K562 (cell line): ENCODE measurements around the gene ZNF148. TPM values are rescaled to one million over a fixed set of nuclear protein-coding genes. Genes with fewer than 3 reads are reported as not detected.

Experiments used
- ATAC-seq: fragments of 200-7000 bp; cut with Tn5 transposase; 3 replicates; pipeline ENCODE4 v1.9.1; 2020; ENCODE audit warnings: moderate library complexity
- BruUV-seq: library from RNA; stranded (reverse); fragments of 400-500 nt; replicated peaks from 2 replicates; lab custom pipeline; 2021; lab: Mats Ljungman, UMichigan
- CTCF ChIA-PET: fragments of 300-600 bp; formaldehyde crosslinking; extraction: SDS; loops from one replicate; lab custom pipeline; 2021; ENCODE audit warnings: low intra/inter-chr PET ratio; lab: Yijun Ruan, JAX
- POLR2A ChIA-PET: fragments of 300-600, 350-650 bp; sonication (Branson Sonifier 250); formaldehyde crosslinking; extraction: SDS; loops from one replicate; lab custom pipeline; 2021; ENCODE audit warnings: antibody characterized with exemption, inconsistent platforms; lab: Yijun Ruan, JAX
- DNase-seq, 4 experiments: peaks; one replicate each; pipeline versions ENCODE4 v3.0.0 to v3.0.0-alpha.2; 2011 to 2018; ENCODE audit warnings: low spot score in 3 of 4, mixed read lengths in 3 of 4; ENCODE audit errors: extremely low read depth in 1 of 4
- FAIRE-seq: peaks from 2 replicates; lab custom pipeline; 2011; peaks lifted over from hg19 to GRCh38; lab: Jason Lieb, UNC
- H2AFZ ChIP-seq: 2 replicates; pipeline ENCODE4 v1.6.0; 2011; ENCODE audit warnings: low read depth, low read length, control low read depth, inconsistent platforms
- H3K27ac ChIP-seq: fragments of 200-600 bp; 3 replicates; pipeline ENCODE4 v1.8.0; 2011; ENCODE audit warnings: low read depth, mild to moderate bottlenecking, control low read depth, inconsistent platforms, low read length, moderate library complexity, mixed read lengths; ENCODE audit errors: extremely low read depth
- H3K27me3 ChIP-seq, 2 experiments: fragments of 300-600 bp in 1 of 2; 2 replicates in 1 of 2; 3 replicates in 1 of 2; pipeline versions ENCODE4 v1.6.0 to v1.8.0; 2011; ENCODE audit warnings: inconsistent platforms in 2 of 2, low read length in 2 of 2, mild to moderate bottlenecking in 1 of 2, mixed read lengths in 1 of 2, moderate library complexity in 1 of 2; ENCODE audit not compliant: control insufficient read depth in 2 of 2, insufficient read depth in 2 of 2
- H3K36me3 ChIP-seq: fragments of 300-600 bp; 3 replicates; pipeline ENCODE4 v1.8.0; 2011; ENCODE audit warnings: mild to moderate bottlenecking, low read length, inconsistent platforms; ENCODE audit not compliant: control insufficient read depth, insufficient read depth
- H3K4me1 ChIP-seq, 2 experiments: fragments of 200-600 bp in 1 of 2; replicated peaks in 1 of 2; 2 replicates in 1 of 2; 3 replicates in 1 of 2; pipeline versions ENCODE4 v1.5.1 to v1.8.0; 2011; ENCODE audit warnings: inconsistent platforms in 2 of 2, low read length in 2 of 2, mild to moderate bottlenecking in 1 of 2, mixed read lengths in 1 of 2, moderate library complexity in 1 of 2; ENCODE audit not compliant: control insufficient read depth in 2 of 2, insufficient read depth in 2 of 2
- H3K4me2 ChIP-seq: 2 replicates; pipeline ENCODE4 v1.6.1; 2011; ENCODE audit warnings: low read length, control low read depth, inconsistent platforms, mixed read lengths; ENCODE audit not compliant: insufficient read depth
- H3K4me3 ChIP-seq: fragments of 200-600 bp; sonication (generic), shearing (Covaris generic); 2 replicates; pipeline ENCODE4 v1.5.1; 2016; ENCODE audit warnings: control low read depth, inconsistent platforms
- H3K79me2 ChIP-seq: fragments of 200-600 bp; 3 replicates; pipeline ENCODE4 v1.8.0; 2011; ENCODE audit warnings: low read length, inconsistent platforms; ENCODE audit not compliant: control insufficient read depth, insufficient read depth
- H3K9ac ChIP-seq, 2 experiments: 2 replicates each; pipeline versions ENCODE4 v1.6.0 to v1.6.1; 2011; ENCODE audit warnings: low read depth in 2 of 2, low read length in 2 of 2, control low read depth in 1 of 2, inconsistent platforms in 1 of 2, mild to moderate bottlenecking in 1 of 2, mixed read lengths in 1 of 2; ENCODE audit not compliant: insufficient read depth in 1 of 2
- H3K9me1 ChIP-seq: one replicate; pipeline ENCODE4 v1.6.0; 2011; ENCODE audit warnings: inconsistent platforms, mild to moderate bottlenecking, low read length, moderate library complexity; ENCODE audit not compliant: control insufficient read depth, insufficient read depth
- H3K9me3 ChIP-seq: replicated peaks from 2 replicates; pipeline ENCODE4 v1.5.1; 2011; ENCODE audit warnings: low read depth, low read length, inconsistent platforms; ENCODE audit not compliant: control insufficient read depth, insufficient read depth
- H4K20me1 ChIP-seq: replicated peaks from 2 replicates; pipeline ENCODE4 v1.6.1; 2011; ENCODE audit warnings: low read length, inconsistent platforms, mixed read lengths; ENCODE audit not compliant: control insufficient read depth, insufficient read depth
- ARID2 ChIP-seq: fragments of 450-650 bp; IDR thresholded peaks from 2 replicates; pipeline ENCODE4 v1.6.1; 2017; ENCODE audit warnings: antibody characterized with exemption, mild to moderate bottlenecking
- FOXP4 ChIP-seq: sonication (generic); formaldehyde crosslinking; IDR thresholded peaks from 2 replicates; pipeline ENCODE4 v1.8.0; 2022; ENCODE audit warnings: mild to moderate bottlenecking, missing genetic modification reagents, borderline replicate concordance
- ILK ChIP-seq: fragments of 450-650 bp; IDR thresholded peaks from 2 replicates; pipeline ENCODE4 v1.6.1; 2016; ENCODE audit warnings: missing genetic modification characterization, low read depth, mild to moderate bottlenecking, missing compliant biosample characterization, moderate library complexity, borderline replicate concordance
- NCOA2 ChIP-seq, 2 experiments: fragments of 450-650 bp; IDR thresholded peaks; 2 replicates each; pipeline ENCODE4 v1.6.1; 2018; ENCODE audit warnings: mild to moderate bottlenecking in 2 of 2, moderate library complexity in 1 of 2; ENCODE audit not compliant: partially characterized antibody in 2 of 2
- SRSF7 ChIP-seq: fragments of 200-400 bp; formaldehyde crosslinking; optimal IDR thresholded peaks from 2 replicates; pipeline ENCODE3; 2017; ENCODE audit warnings: mild to moderate bottlenecking, low read depth, low read length
- ZBED1 ChIP-seq: IDR thresholded peaks from 2 replicates; pipeline ENCODE4 v1.6.1; 2014
- ZFP91 ChIP-seq: sonication (generic); formaldehyde crosslinking; IDR thresholded peaks from 2 replicates; pipeline ENCODE4 v1.8.0; 2022; ENCODE audit warnings: mild to moderate bottlenecking, missing genetic modification reagents
- ZNF134 ChIP-seq: fragments of 250-450 bp; sonication (Bioruptor Pico); conservative IDR thresholded peaks from 2 replicates; pipeline ENCODE4 v1.4.0; 2020
- ZNF3 ChIP-seq: fragments of 250-450 bp; sonication (Bioruptor Pico); IDR thresholded peaks from 2 replicates; pipeline ENCODE4 v1.5.0; 2021; ENCODE audit warnings: mild to moderate bottlenecking, moderate library complexity
- ZNF324 ChIP-seq: fragments of 250-450 bp; sonication (Bioruptor Pico); IDR thresholded peaks from 2 replicates; pipeline ENCODE4 v1.4.0; 2020; ENCODE audit warnings: mild to moderate bottlenecking
- ZNF431 ChIP-seq: sonication (generic); formaldehyde crosslinking; IDR thresholded peaks from 2 replicates; pipeline ENCODE4 v1.8.0; 2022; ENCODE audit warnings: mild to moderate bottlenecking, missing genetic modification reagents
- WGBS: fragments of 100-300 bp; shearing (Covaris generic); methylation state at CpG from one replicate; pipeline ENCODE4 v1.1.6; 2016; ENCODE audit warnings: low coverage, mixed read lengths; ENCODE audit not compliant: insufficient coverage; ENCODE audit errors: missing lambda C conversion rate; 5-methylcytosine and 5-hydroxymethylcytosine counted together
- in situ Hi-C: fragments of 300-500 bp; cut with MboI; formaldehyde crosslinking; loops from 4 replicates; pipeline ENCODE4 v1.15.0; 2018; ENCODE audit warnings: inconsistent platforms, mixed read lengths
- intact Hi-C: fragments of 100-400 bp; cut with micrococcal nuclease; formaldehyde crosslinking; loops from 2 replicates; pipeline ENCODE4 v1.14.2; 2022
- polyA plus RNA-seq, 8 experiments: library from polyadenylated mRNA; depleted of rRNA in 4 of 8; stranded (reverse) in 5 of 8; unstranded in 3 of 8; fragments of >200 nt; fragmentation: Nextera tagmentation in 2 of 8; fragmentation: Illumina TruSeq in 1 of 8; extraction: Ambion mirVana in 2 of 8; extraction: Trizol in 1 of 8; gene quantifications; 2 replicates each; pipeline versions ENCODE4 v1.2.1 to v1.2.3, GENCODE V29; 2011 to 2014; ENCODE audit warnings: inconsistent platforms in 1 of 8, missing spikeins in 1 of 8
- total RNA-seq, 7 experiments: library from RNA; depleted of rRNA in 6 of 7; stranded (reverse); fragments of >200 nt in 6 of 7; fragmentation: Illumina TruSeq in 2 of 7; extraction: Trizol in 2 of 7; gene quantifications; 2 replicates each; pipeline versions ENCODE4 v1.2.1 to v1.2.3, GENCODE V29; 2011 to 2021; ENCODE audit warnings: low replicate concordance in 1 of 7
- TF ChIP-seq, protein P1 (sequence below): fragments of 450-650 bp; IDR thresholded peaks from 2 replicates; pipeline ENCODE4 v1.7.1; 2018; ENCODE audit warnings: mild to moderate bottlenecking, low read depth; ENCODE audit not compliant: partially characterized antibody
- TF ChIP-seq, protein P2 (sequence below): fragments of 200-800 bp; sonication (Bioruptor generic); IDR thresholded peaks from 2 replicates; pipeline ENCODE4 v1.6.1; 2017; ENCODE audit warnings: missing genetic modification characterization, missing compliant biosample characterization

The ZNF148 gene
- total and polyA plus RNA-seq, 9 of the 15 experiments (the other 6 are each of a cell fraction or from before 2014, with no cell fraction given), result 2.7 to 15.1 (median 8.3) TPM

DNA sequence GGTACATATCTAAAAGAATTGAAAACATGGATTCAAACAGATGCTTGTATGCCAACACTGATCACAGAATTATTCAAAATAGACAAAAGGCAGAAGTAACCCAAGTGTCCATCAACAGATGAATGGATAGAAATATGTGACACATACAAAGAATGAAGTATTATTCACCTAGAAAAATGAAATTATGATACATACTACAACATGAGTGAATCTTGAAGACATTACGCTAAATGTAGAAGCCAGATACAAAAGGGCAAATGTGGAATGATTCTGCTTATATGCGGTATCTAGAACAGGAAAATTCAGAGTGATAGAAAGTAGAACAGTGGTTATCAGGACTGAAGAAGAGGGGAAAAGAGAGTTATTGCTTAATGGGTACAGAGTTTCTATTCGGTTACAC, 136.4 kb downstream of the ZNF148 start (continued):
- TF ChIP-seq ZNF134 (CRISPR knock-in tag) (no peak), SRSF7 (no peak), ZNF324 (CRISPR knock-in tag) (no peak)
- TF ChIP-seq, protein P1, sequence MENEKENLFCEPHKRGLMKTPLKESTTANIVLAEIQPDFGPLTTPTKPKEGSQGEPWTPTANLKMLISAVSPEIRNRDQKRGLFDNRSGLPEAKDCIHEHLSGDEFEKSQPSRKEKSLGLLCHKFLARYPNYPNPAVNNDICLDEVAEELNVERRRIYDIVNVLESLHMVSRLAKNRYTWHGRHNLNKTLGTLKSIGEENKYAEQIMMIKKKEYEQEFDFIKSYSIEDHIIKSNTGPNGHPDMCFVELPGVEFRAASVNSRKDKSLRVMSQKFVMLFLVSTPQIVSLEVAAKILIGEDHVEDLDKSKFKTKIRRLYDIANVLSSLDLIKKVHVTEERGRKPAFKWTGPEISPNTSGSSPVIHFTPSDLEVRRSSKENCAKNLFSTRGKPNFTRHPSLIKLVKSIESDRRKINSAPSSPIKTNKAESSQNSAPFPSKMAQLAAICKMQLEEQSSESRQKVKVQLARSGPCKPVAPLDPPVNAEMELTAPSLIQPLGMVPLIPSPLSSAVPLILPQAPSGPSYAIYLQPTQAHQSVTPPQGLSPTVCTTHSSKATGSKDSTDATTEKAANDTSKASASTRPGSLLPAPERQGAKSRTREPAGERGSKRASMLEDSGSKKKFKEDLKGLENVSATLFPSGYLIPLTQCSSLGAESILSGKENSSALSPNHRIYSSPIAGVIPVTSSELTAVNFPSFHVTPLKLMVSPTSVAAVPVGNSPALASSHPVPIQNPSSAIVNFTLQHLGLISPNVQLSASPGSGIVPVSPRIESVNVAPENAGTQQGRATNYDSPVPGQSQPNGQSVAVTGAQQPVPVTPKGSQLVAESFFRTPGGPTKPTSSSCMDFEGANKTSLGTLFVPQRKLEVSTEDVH, result no peak

- ChIA-PET POLR2A (no interaction called here), CTCF (no interaction called here)
- Histone ChIP-seq H3K36me3 (peaks cover 17% of the 10 kb centered on the region; the same call in 2 of the 3 replicates), H3K4me3 (no peak overlapping the region), H3K27me3 (no peaks in the 10 kb centered on the region), H3K27ac (no peak overlapping the region), H3K9me3 (no peaks in the 10 kb centered on the region), H3K79me2 (no peaks in the 10 kb centered on the region), H4K20me1 (no peaks in the 10 kb centered on the region), H3K9ac (no peak overlapping the region), H3K9me1 (no peaks in the 10 kb centered on the region), H2AFZ (no peak overlapping the region), H3K4me1 (no peaks in the 10 kb centered on the region; a peak in 1 of 5 replicates), H3K4me2 (no peak overlapping the region)
- WGBS, result 98% methylated on average over 6 of the region's 6 CpGs
- ATAC-seq (no peak), DNase-seq (no peak), FAIRE-seq (no peak)
- in situ Hi-C loops (no loop called here), intact Hi-C loops (no loop called here)
- no TSS peak for BruUV-seq
- no peak for TF ChIP-seq ZNF431 (CRISPR knock-in tag)
- TF ChIP-seq ARID2, result no peak
- TF ChIP-seq NCOA2 (IDR thresholded peaks at IDR 0.05; ENCODE audit: partially characterized antibody in 2 of 2), result no peak
- no peak for TF ChIP-seq ZBED1
- TF ChIP-seq, protein P2, sequence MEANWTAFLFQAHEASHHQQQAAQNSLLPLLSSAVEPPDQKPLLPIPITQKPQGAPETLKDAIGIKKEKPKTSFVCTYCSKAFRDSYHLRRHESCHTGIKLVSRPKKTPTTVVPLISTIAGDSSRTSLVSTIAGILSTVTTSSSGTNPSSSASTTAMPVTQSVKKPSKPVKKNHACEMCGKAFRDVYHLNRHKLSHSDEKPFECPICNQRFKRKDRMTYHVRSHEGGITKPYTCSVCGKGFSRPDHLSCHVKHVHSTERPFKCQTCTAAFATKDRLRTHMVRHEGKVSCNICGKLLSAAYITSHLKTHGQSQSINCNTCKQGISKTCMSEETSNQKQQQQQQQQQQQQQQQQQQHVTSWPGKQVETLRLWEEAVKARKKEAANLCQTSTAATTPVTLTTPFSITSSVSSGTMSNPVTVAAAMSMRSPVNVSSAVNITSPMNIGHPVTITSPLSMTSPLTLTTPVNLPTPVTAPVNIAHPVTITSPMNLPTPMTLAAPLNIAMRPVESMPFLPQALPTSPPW (CRISPR knock-in tag), result no peak
- TF ChIP-seq ILK (tag), result no peak
- TF ChIP-seq ZNF3 (CRISPR knock-in tag), result no peak
- TF ChIP-seq FOXP4 (CRISPR knock-in tag), result no peak
- no peak for TF ChIP-seq ZFP91 (CRISPR knock-in tag)
These were observed 138.7 kb downstream of the ZNF148 start for GRCh38 chr3:125236331-125236903.
